Muscle of arm (tissue), 12 donors: ENCODE data around the gene NUDT1. TPM values are rescaled to one million over a fixed set of nuclear protein-coding genes. Genes with fewer than 3 reads are reported as not detected.

Experiments used
- DNase-seq: peaks from one replicate; pipeline ENCODE4 v3.0.0-alpha.2; 2013
- polyA plus RNA-seq, 12 donors: library from polyadenylated mRNA; unstranded; fragments of 120-200 nt; gene quantifications; one replicate each; pipeline ENCODE4 v1.2.1, GENCODE V29; 2013; ENCODE audit not compliant: insufficient read length in 12 of 12

Gene NUDT1
- polyA plus RNA-seq, 12 donors = 11.5 to 27.2 (median 17.1) TPM; not detected in 2

- DNase-seq = no peak
These were observed 54.1 kb downstream of the NUDT1 start for GRCh38 chr7:2295936-2296620.

GRCh38 chr7:2296832-2297231 lies 54.8 kb downstream of the NUDT1 start:
- DNase-seq = no peak

- no peak for DNase-seq
These were observed 57.3 kb downstream of the NUDT1 start for GRCh38 chr7:2299131-2299829.

- no peak for DNase-seq
These were observed 58.0 kb downstream of the NUDT1 start for GRCh38 chr7:2299870-2300512.

Other genes with a start within 250 kb of the NUDT1 start
- gene MAD1L1, start 9.3 kb upstream of the NUDT1 start, polyA plus RNA-seq = 10 to 100 TPM in 11 of 12 donors, not detected in 1; 16.2 to 60.1 (median 22.4) TPM
- 10 to 100 TPM in 11 of 12 donors, not detected in 1; 19.4 to 32.7 (median 24.6) TPM for gene MRM2, start within 50 bp of the NUDT1 start, polyA plus RNA-seq
- 10 to 100 TPM in 11 of 12 donors, not detected in 1; 14.1 to 40.2 (median 27.0) TPM for gene SNX8, start 72.2 kb downstream of the NUDT1 start, polyA plus RNA-seq
- gene EIF3B, start 112.6 kb downstream of the NUDT1 start, polyA plus RNA-seq = 100 to 1,000 TPM in 8 of 12 donors, 10 to 100 TPM in 3, not detected in 1; 96.0 to 123 (median 108) TPM
- gene CHST12, start 161.4 kb downstream of the NUDT1 start, polyA plus RNA-seq = 10 to 100 TPM in 2 of 12 donors, 1 to 10 TPM in 8, not detected in 2; 6.6 to 15.7 (median 7.8) TPM
- not detected for gene GRIFIN, start 234.2 kb downstream of the NUDT1 start, polyA plus RNA-seq